Astrocyte (in vitro differentiated cells and primary cell): ENCODE results near the gene VAPA. TPM values are rescaled to one million over a fixed set of nuclear protein-coding genes. Genes with fewer than 3 reads are reported as not detected.

Source experiments
- DNase-seq: peaks from one replicate; pipeline ENCODE4 v3.0.0-alpha.2; 2010; ENCODE audit warnings: low read depth
- FAIRE-seq: peaks from 2 replicates; lab custom pipeline; 2011; peaks lifted over from hg19 to GRCh38; lab: Jason Lieb, UNC
- H2AFZ ChIP-seq: 2 replicates; pipeline ENCODE4 v1.6.0; 2012; ENCODE audit warnings: low read depth, low read length, inconsistent platforms
- H3K27ac ChIP-seq: 2 replicates; pipeline ENCODE4 v1.5.1; 2011; ENCODE audit warnings: low read depth, low read length, inconsistent platforms
- H3K27me3 ChIP-seq: 2 replicates; pipeline ENCODE4 v1.6.0; 2011; ENCODE audit warnings: low read length, inconsistent platforms; ENCODE audit not compliant: insufficient read depth
- H3K36me3 ChIP-seq: 2 replicates; pipeline ENCODE4 v1.5.1; 2011; ENCODE audit warnings: low read length, inconsistent platforms; ENCODE audit not compliant: insufficient read depth
- H3K4me1 ChIP-seq: 2 replicates; pipeline ENCODE4 v1.5.1; 2011; ENCODE audit warnings: low read length, inconsistent platforms; ENCODE audit not compliant: insufficient read depth
- H3K4me2 ChIP-seq: 2 replicates; pipeline ENCODE4 v1.6.0; 2012; ENCODE audit warnings: low read length, inconsistent platforms
- H3K4me3 ChIP-seq: 2 replicates; pipeline ENCODE4 v1.5.1; 2011; ENCODE audit warnings: low read depth, mild to moderate bottlenecking, low read length, inconsistent platforms; ENCODE audit not compliant: insufficient read depth
- H3K79me2 ChIP-seq: 2 replicates; pipeline ENCODE4 v1.6.0; 2012; ENCODE audit warnings: mild to moderate bottlenecking, low read length, inconsistent platforms; ENCODE audit not compliant: insufficient read depth
- H3K9ac ChIP-seq: 2 replicates; pipeline ENCODE4 v1.6.0; 2012; ENCODE audit warnings: mild to moderate bottlenecking, low read length, inconsistent platforms
- H3K9me3 ChIP-seq: 2 replicates; pipeline ENCODE4 v1.5.1; 2012; ENCODE audit warnings: low read depth, mild to moderate bottlenecking, low read length, inconsistent platforms; ENCODE audit not compliant: insufficient read depth
- H4K20me1 ChIP-seq: 2 replicates; pipeline ENCODE4 v1.6.0; 2012; ENCODE audit warnings: low read length, inconsistent platforms; ENCODE audit not compliant: insufficient read depth
- H3K27ac Mint-ChIP-seq: one replicate; pipeline ENCODE4 v1.8.0; 2021; ENCODE audit warnings: mild to moderate bottlenecking, mixed read lengths; ENCODE audit not compliant: unreplicated experiment
- H3K27me3 Mint-ChIP-seq: one replicate; pipeline ENCODE4 v1.8.0; 2021; ENCODE audit warnings: low read depth, mixed read lengths; ENCODE audit not compliant: unreplicated experiment
- H3K36me3 Mint-ChIP-seq: one replicate; pipeline ENCODE4 v1.8.0; 2021; ENCODE audit warnings: low read depth, mixed read lengths; ENCODE audit not compliant: unreplicated experiment
- H3K4me1 Mint-ChIP-seq: one replicate; pipeline ENCODE4 v1.8.0; 2021; ENCODE audit warnings: low read depth, mixed read lengths; ENCODE audit not compliant: unreplicated experiment
- H3K4me3 Mint-ChIP-seq: one replicate; pipeline ENCODE4 v1.8.0; 2021; ENCODE audit warnings: mild to moderate bottlenecking, moderate library complexity, mixed read lengths; ENCODE audit not compliant: unreplicated experiment
- H3K9me3 Mint-ChIP-seq: one replicate; pipeline ENCODE4 v1.8.0; 2021; ENCODE audit warnings: mild to moderate bottlenecking, mixed read lengths; ENCODE audit not compliant: unreplicated experiment
- EZH2 ChIP-seq: IDR thresholded peaks from 2 replicates; pipeline ENCODE4 v1.6.1; 2012; ENCODE audit warnings: mild to moderate bottlenecking, low read length, inconsistent platforms; ENCODE audit not compliant: insufficient read depth
- total RNA-seq: library from RNA; stranded (reverse); gene quantifications from 2 replicates; pipeline ENCODE4 v1.2.1, GENCODE V29; 2021
- TF ChIP-seq, protein P1 (sequence below): IDR thresholded peaks from 2 replicates; pipeline ENCODE4 v1.5.1; 2011; ENCODE audit warnings: low read depth, mild to moderate bottlenecking, inconsistent platforms, low read length, moderate library complexity; ENCODE audit not compliant: insufficient read depth

VAPA gene
- total RNA-seq, 1 donor from 2014 or later = 181 TPM

DNA sequence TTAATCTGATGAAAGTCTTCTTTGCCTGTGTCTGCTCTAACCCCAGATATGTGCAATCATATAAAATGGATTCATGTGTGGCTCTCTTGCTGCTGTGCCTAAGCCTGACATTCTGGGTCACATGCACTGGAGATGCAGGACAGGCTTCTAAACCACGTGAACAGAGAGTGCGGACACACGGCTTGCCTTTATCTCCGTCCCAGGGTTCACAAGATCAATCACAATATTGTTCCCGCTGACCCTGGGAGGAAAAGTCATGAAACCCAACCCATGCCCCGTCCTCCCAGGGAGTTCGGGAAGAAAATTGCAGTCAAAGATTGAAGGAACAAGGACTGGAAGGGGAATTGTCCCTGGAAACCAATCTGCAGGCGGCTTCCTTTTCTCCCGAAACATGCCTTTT is 74.8 kb downstream of the VAPA start:
- Histone ChIP-seq H3K9me3 (no peaks in the 10 kb centered on the region), H4K20me1 (no peaks in the 10 kb centered on the region), H3K4me1 (no peaks in the 10 kb centered on the region), H3K9ac (no peak overlapping the region), H3K4me3 (no peak overlapping the region), H3K36me3 (no peaks in the 10 kb centered on the region), H3K27me3 (peaks cover 9% of the 10 kb centered on the region), H3K27ac (no peak overlapping the region), H3K79me2 (no peaks in the 10 kb centered on the region), H3K4me2 (no peak overlapping the region), H2AFZ (no peak overlapping the region)
- no peak for TF ChIP-seq EZH2
- TF ChIP-seq, protein P1, sequence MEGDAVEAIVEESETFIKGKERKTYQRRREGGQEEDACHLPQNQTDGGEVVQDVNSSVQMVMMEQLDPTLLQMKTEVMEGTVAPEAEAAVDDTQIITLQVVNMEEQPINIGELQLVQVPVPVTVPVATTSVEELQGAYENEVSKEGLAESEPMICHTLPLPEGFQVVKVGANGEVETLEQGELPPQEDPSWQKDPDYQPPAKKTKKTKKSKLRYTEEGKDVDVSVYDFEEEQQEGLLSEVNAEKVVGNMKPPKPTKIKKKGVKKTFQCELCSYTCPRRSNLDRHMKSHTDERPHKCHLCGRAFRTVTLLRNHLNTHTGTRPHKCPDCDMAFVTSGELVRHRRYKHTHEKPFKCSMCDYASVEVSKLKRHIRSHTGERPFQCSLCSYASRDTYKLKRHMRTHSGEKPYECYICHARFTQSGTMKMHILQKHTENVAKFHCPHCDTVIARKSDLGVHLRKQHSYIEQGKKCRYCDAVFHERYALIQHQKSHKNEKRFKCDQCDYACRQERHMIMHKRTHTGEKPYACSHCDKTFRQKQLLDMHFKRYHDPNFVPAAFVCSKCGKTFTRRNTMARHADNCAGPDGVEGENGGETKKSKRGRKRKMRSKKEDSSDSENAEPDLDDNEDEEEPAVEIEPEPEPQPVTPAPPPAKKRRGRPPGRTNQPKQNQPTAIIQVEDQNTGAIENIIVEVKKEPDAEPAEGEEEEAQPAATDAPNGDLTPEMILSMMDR = no peak
- FAIRE-seq = no peak
- DNase-seq = no peak
- Mint-ChIP-seq H3K4me3 (no peak overlapping the region), H3K36me3 (peaks cover 2% of the 10 kb centered on the region), H3K27me3 (peaks cover 26% of the 10 kb centered on the region), H3K4me1 (peaks cover 4% of the 10 kb centered on the region), H3K9me3 (peaks cover 5% of the 10 kb centered on the region), H3K27ac (no peak overlapping the region)

DNA sequence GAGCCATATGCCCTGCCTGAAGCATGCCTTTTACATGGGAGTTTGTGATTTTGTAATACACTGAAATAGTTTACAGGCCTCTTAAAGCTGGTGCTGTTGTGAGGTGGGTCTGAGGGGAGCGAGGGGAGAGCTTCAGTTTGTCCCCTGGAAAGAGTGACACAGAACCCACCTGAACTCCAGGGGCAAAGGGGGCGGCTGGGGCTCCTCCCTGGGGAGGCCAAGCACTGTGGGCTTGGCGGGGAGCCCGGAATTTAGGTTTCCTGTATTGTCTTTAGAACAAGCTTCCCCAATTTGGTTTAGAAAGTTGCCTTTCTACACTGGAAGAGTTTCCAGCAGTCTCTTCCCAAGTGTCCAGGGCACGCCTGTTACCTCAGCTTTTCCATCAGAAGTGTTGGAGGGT is 75.7 kb downstream of the VAPA start:
- H4K20me1 ChIP-seq = no peaks in the 10 kb centered on the region
- H3K9ac ChIP-seq = no peak overlapping the region
- no peaks in the 10 kb centered on the region for H3K9me3 ChIP-seq
- no peaks in the 10 kb centered on the region for H3K36me3 ChIP-seq
- FAIRE-seq (no peak), DNase-seq (no peak)
- no peak overlapping the region for H2AFZ ChIP-seq
- no peak overlapping the region for H3K4me3 Mint-ChIP-seq
- H3K27me3 Mint-ChIP-seq = peaks cover 31% of the 10 kb centered on the region
- H3K9me3 Mint-ChIP-seq = peaks cover 5% of the 10 kb centered on the region
- H3K79me2 ChIP-seq = no peaks in the 10 kb centered on the region
- no peak overlapping the region for H3K4me3 ChIP-seq
- no peak overlapping the region for H3K4me2 ChIP-seq
- no peak overlapping the region for H3K27ac ChIP-seq
- H3K27ac Mint-ChIP-seq = no peak overlapping the region
- H3K4me1 Mint-ChIP-seq = peaks cover 4% of the 10 kb centered on the region
- H3K36me3 Mint-ChIP-seq = peaks cover 4% of the 10 kb centered on the region
- TF ChIP-seq EZH2 = no peak
- TF ChIP-seq, protein P1 = no peak
- peaks cover 15% of the 10 kb centered on the region for H3K27me3 ChIP-seq
- H3K4me1 ChIP-seq = no peaks in the 10 kb centered on the region
